Fibroblast of gingiva (primary cell): ENCODE data around the gene CD22.
"Not testable (repeated sequence)": the region's sequence is repeated elsewhere in the genome, so short reads cannot be mapped to it uniquely, and the experiment has no call there.

Experiments used
- DNase-seq: peaks from one replicate; pipeline ENCODE4 v3.0.0-alpha.2; 2011; ENCODE audit warnings: low read depth

The CD22 gene

GRCh38 chr19:35341565-35342225, 12.7 kb downstream of the CD22 start:
- DNase-seq, result no peak

GRCh38 chr19:35342430-35342829, 13.4 kb downstream of the CD22 start:
- DNase-seq, result no peak

GRCh38 chr19:35344511-35345031, 15.6 kb downstream of the CD22 start:
- DNase-seq, result no peak

- DNase-seq, result no peak
These were observed 16.7 kb downstream of the CD22 start for GRCh38 chr19:35345671-35346111.

- DNase-seq, result no peak
These were observed 17.4 kb downstream of the CD22 start for GRCh38 chr19:35346193-35347052.

- DNase-seq, result no peak
These were observed 18.4 kb downstream of the CD22 start, which contains the start of gene FFAR1 for GRCh38 chr19:35347171-35347929. Gene FFAR1 (plus strand): TSS chr19:35347902. CDS start chr19:35351552, 3,650 bp downstream.

- DNase-seq, result no peak
These were observed 18.9 kb downstream of the CD22 start for GRCh38 chr19:35347930-35348298.

- no peak for DNase-seq
These were observed 20.1 kb downstream of the CD22 start for GRCh38 chr19:35348911-35349611.

GRCh38 chr19:35349614-35350521, 20.9 kb downstream of the CD22 start:
- no peak for DNase-seq

- no peak for DNase-seq
These were observed 21.6 kb downstream of the CD22 start for GRCh38 chr19:35350591-35350990.

GRCh38 chr19:35351411-35352176, 22.6 kb downstream of the CD22 start:
- no peak for DNase-seq

GRCh38 chr19:35352177-35352447, 23.1 kb downstream of the CD22 start:
- no peak for DNase-seq

GRCh38 chr19:35352448-35353304, 23.7 kb downstream of the CD22 start:
- DNase-seq, result peak; percentile 54

- no peak for DNase-seq
These were observed 24.6 kb downstream of the CD22 start for GRCh38 chr19:35353635-35354034.

GRCh38 chr19:35354898-35355297, 25.9 kb downstream of the CD22 start:
- no peak for DNase-seq

GRCh38 chr19:35355791-35356460, 26.9 kb downstream of the CD22 start:
- DNase-seq, result no peak

- peak; percentile 15 for DNase-seq
These were observed 29.0 kb downstream of the CD22 start, which contains the start of gene FFAR3 for GRCh38 chr19:35357867-35358573. Gene FFAR3 (plus strand): TSS chr19:35358460. CDS start chr19:35358891, 431 bp downstream.

GRCh38 chr19:35358834-35359233, 29.8 kb downstream of the CD22 start:
- DNase-seq, result not testable (repeated sequence)
